BLaER1 treated with 17β-estradiol and CSF1 and Interleukin-3, amounts not matched to agents 10 nM and 100 nM (cell line): ENCODE data around the gene PET100.
A peak's percentile ranks its signal among the peaks of the same experiment; 100 is the strongest.

Experiments used
- H3K27ac ChIP-seq, 11 experiments: shearing (Covaris generic); formaldehyde crosslinking; 2 replicates each; pipeline ENCODE4 v1.8.1; 2022
- H3K27me3 ChIP-seq, 11 experiments: shearing (Covaris generic); formaldehyde crosslinking; 2 replicates each; pipeline ENCODE4 v1.8.1; 2022
- H3K36me3 ChIP-seq, 11 experiments: shearing (Covaris generic); formaldehyde crosslinking; 2 replicates each; pipeline ENCODE4 v1.8.1; 2022
- H3K4me1 ChIP-seq, 10 experiments: shearing (Covaris generic); formaldehyde crosslinking; 2 replicates each; pipeline ENCODE4 v1.8.1; 2022
- H3K4me2 ChIP-seq, 11 experiments: shearing (Covaris generic); formaldehyde crosslinking; 2 replicates each; pipeline ENCODE4 v1.8.1; 2022
- H3K4me3 ChIP-seq, 10 experiments: shearing (Covaris generic); formaldehyde crosslinking; 2 replicates each; pipeline ENCODE4 v1.8.1; 2022
- H3K9ac ChIP-seq, 11 experiments: shearing (Covaris generic); formaldehyde crosslinking; 2 replicates each; pipeline ENCODE4 v1.8.1; 2022
- H3K9me3 ChIP-seq, 11 experiments: shearing (Covaris generic); formaldehyde crosslinking; replicated peaks in 1 of 11; 2 replicates each; pipeline ENCODE4 v1.8.1; 2022
- H4K20me1 ChIP-seq, 11 experiments: shearing (Covaris generic); formaldehyde crosslinking; 2 replicates each; pipeline ENCODE4 v1.8.1; 2022
- Cebpa-rat ChIP-seq, 11 experiments: shearing (Covaris generic); IDR thresholded peaks; 2 replicates each; pipeline ENCODE4 v1.8.1; 2022

The PET100 gene

GRCh38 chr19:7670790-7671189, 41.2 kb downstream of the PET100 start:
- Histone ChIP-seq H3K9ac (peak overlapping the region in 10 of 11 experiments; percentile 52 to 82 (median 68); a peak in 17 of 22 replicates), H3K4me3 (peak overlapping the region in 9 of 10 experiments; percentile 15 to 74 (median 53); a peak in 17 of 20 replicates), H3K4me2 (peak overlapping the region; percentile 84 to 100 (median 96)), H4K20me1 (no peaks in the 10 kb centered on the region), H3K27me3 (peaks cover 0 to 4% (median 0%) of the 10 kb centered on the region in 11 experiments; a peak in 3 of 22 replicates), H3K27ac (peak overlapping the region in 10 of 11 experiments; percentile 44 to 92 (median 86); a peak in 20 of 22 replicates), H3K4me1 (peaks cover 51 to 90% (median 68%) of the 10 kb centered on the region in 10 experiments), H3K9me3 (peaks cover 0 to 29% (median 17%) of the 10 kb centered on the region in 11 experiments; a peak in 20 of 22 replicates), H3K36me3 (no peaks in the 10 kb centered on the region)
- no peak for TF ChIP-seq Cebpa-rat (IDR thresholded peaks at IDR 0.05)

DNA sequence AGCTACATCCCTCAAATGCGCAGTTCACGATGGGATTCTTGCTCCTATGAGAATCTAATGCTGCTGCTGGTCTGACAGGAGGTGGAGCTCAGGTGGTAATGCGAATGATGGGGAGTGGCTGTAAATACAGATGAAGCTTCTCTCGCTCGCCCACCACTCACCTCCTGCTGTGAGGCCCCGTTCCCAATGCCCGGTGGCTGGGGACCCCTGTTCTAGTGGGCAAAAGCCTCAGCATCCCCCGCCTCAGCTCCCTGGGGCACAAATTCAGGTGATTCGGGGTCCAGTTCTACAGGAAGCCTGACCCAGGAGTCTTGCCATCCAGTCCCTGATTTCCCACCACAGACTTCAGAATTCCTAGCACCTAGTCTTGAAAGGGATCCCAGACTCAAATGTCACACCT, 42.9 kb downstream of the PET100 start:
- Histone ChIP-seq H3K27me3 (peaks cover 0 to 9% (median 0%) of the 10 kb centered on the region in 11 experiments; a peak in 6 of 22 replicates), H3K4me1 (peaks cover 68 to 97% (median 84%) of the 10 kb centered on the region in 10 experiments), H3K4me2 (peak overlapping the region in 5 of 11 experiments; percentile 43 to 98 (median 87); a peak in 8 of 22 replicates), H4K20me1 (no peaks in the 10 kb centered on the region), H3K36me3 (no peaks in the 10 kb centered on the region), H3K9ac (no peak overlapping the region), H3K4me3 (no peak overlapping the region), H3K27ac (peak overlapping the region in 4 of 11 experiments; percentile 11 to 35 (median 22); a peak in 4 of 22 replicates), H3K9me3 (peaks cover 0 to 33% (median 21%) of the 10 kb centered on the region in 11 experiments; a peak in 20 of 22 replicates)
- TF ChIP-seq Cebpa-rat (IDR thresholded peaks at IDR 0.05) = no peak

- no peaks in the 10 kb centered on the region for H3K36me3 ChIP-seq
- H3K27me3 ChIP-seq = peaks cover 0 to 20% (median 4%) of the 10 kb centered on the region in 11 experiments; a peak in 8 of 22 replicates
- peak overlapping the region; percentile 16 to 100 (median 91); a peak in 19 of 22 replicates for H3K27ac ChIP-seq
- peak overlapping the region; percentile 35 to 98 (median 93); a peak in 19 of 22 replicates for H3K4me2 ChIP-seq
- TF ChIP-seq Cebpa-rat (IDR thresholded peaks at IDR 0.05) = peak in 1 of 11 experiments; percentile 49; a peak in 3 of 22 replicates
- peaks cover 0 to 33% (median 21%) of the 10 kb centered on the region in 11 experiments; a peak in 20 of 22 replicates for H3K9me3 ChIP-seq
- H3K4me3 ChIP-seq = peak overlapping the region in 2 of 10 experiments; percentile 8 to 20; a peak in 1 of 20 replicates
- H3K4me1 ChIP-seq = peaks cover 71 to 98% (median 87%) of the 10 kb centered on the region in 10 experiments
- H4K20me1 ChIP-seq = no peaks in the 10 kb centered on the region
- peak overlapping the region in 3 of 11 experiments; percentile 28 to 46 (median 38); a peak in 5 of 22 replicates for H3K9ac ChIP-seq
Observed at GRCh38 chr19:7674010-7675005, 44.7 kb downstream of the PET100 start.

GRCh38 chr19:7676376-7676775, 46.8 kb downstream of the PET100 start:
- no peaks in the 10 kb centered on the region; a peak in 1 of 22 replicates for H4K20me1 ChIP-seq
- peaks cover 67 to 92% (median 83%) of the 10 kb centered on the region in 10 experiments for H3K4me1 ChIP-seq
- H3K27ac ChIP-seq = peak overlapping the region; percentile 25 to 100 (median 91); a peak in 21 of 22 replicates
- TF ChIP-seq Cebpa-rat (IDR thresholded peaks at IDR 0.05) = peak in 7 of 11 experiments; percentile 6 to 73 (median 53); a peak in 8 of 22 replicates
- peaks cover 0 to 8% (median 0%) of the 10 kb centered on the region in 11 experiments; a peak in 2 of 22 replicates for H3K36me3 ChIP-seq
- H3K4me2 ChIP-seq = peak overlapping the region; percentile 83 to 98 (median 93)
- peaks cover 0 to 20% (median 4%) of the 10 kb centered on the region in 11 experiments; a peak in 8 of 22 replicates for H3K27me3 ChIP-seq
- H3K9me3 ChIP-seq = peaks cover 0 to 33% (median 21%) of the 10 kb centered on the region in 11 experiments; a peak in 20 of 22 replicates
- H3K9ac ChIP-seq = peak overlapping the region; percentile 66 to 81 (median 78); a peak in 21 of 22 replicates
- peak overlapping the region; percentile 35 to 100 (median 56); a peak in 19 of 20 replicates for H3K4me3 ChIP-seq

- peaks cover 67 to 89% (median 82%) of the 10 kb centered on the region in 10 experiments for H3K4me1 ChIP-seq
- peaks cover 0 to 20% (median 4%) of the 10 kb centered on the region in 11 experiments; a peak in 8 of 22 replicates for H3K27me3 ChIP-seq
- H3K4me3 ChIP-seq = peak within 1 kb of the TSS; percentile 35 to 100 (median 56); a peak in 19 of 20 replicates
- peak in 4 of 11 experiments; percentile 6 to 60 (median 47); a peak in 5 of 22 replicates for TF ChIP-seq Cebpa-rat (IDR thresholded peaks at IDR 0.05)
- peak within 1 kb of the TSS; percentile 25 to 100 (median 91); a peak in 21 of 22 replicates for H3K27ac ChIP-seq
- H3K9me3 ChIP-seq = peaks cover 0 to 33% (median 21%) of the 10 kb centered on the region in 11 experiments; a peak in 20 of 22 replicates
- H3K36me3 ChIP-seq = peaks cover 0 to 8% (median 0%) of the 10 kb centered on the region in 11 experiments; a peak in 3 of 22 replicates
- H3K4me2 ChIP-seq = peak within 1 kb of the TSS; percentile 83 to 98 (median 93)
- peak within 1 kb of the TSS; percentile 66 to 81 (median 78) for H3K9ac ChIP-seq
- H4K20me1 ChIP-seq = no peaks in the 10 kb centered on the region; a peak in 1 of 22 replicates
Observed at GRCh38 chr19:7676854-7677253, 47.3 kb downstream of the PET100 start, which contains the start of gene MCEMP1. TSS of gene MCEMP1 (plus strand) at chr19:7677090. CDS start at chr19:7677121, 31 bp downstream.

GRCh38 chr19:7677669-7678311, 48.2 kb downstream of the PET100 start:
- peaks cover 7 to 16% (median 8%) of the 10 kb centered on the region in 11 experiments for H3K36me3 ChIP-seq
- peak overlapping the region in 10 of 11 experiments; percentile 69 to 81 (median 78); a peak in 20 of 22 replicates for H3K9ac ChIP-seq
- H3K9me3 ChIP-seq = peaks cover 0 to 33% (median 21%) of the 10 kb centered on the region in 11 experiments; a peak in 20 of 22 replicates
- peak overlapping the region; percentile 83 to 98 (median 93) for H3K4me2 ChIP-seq
- H3K4me1 ChIP-seq = peaks cover 76 to 89% (median 85%) of the 10 kb centered on the region in 10 experiments
- peak overlapping the region in 10 of 11 experiments; percentile 68 to 100 (median 92); a peak in 20 of 22 replicates for H3K27ac ChIP-seq
- H3K27me3 ChIP-seq = peaks cover 0 to 16% (median 4%) of the 10 kb centered on the region in 11 experiments; a peak in 8 of 22 replicates
- TF ChIP-seq Cebpa-rat (IDR thresholded peaks at IDR 0.05) = no peak
- peak overlapping the region in 9 of 10 experiments; percentile 35 to 100 (median 56); a peak in 14 of 20 replicates for H3K4me3 ChIP-seq
- H4K20me1 ChIP-seq = peaks cover 0 to 9% (median 7%) of the 10 kb centered on the region in 11 experiments; a peak in 9 of 22 replicates
